IMR-90 (cell line): ENCODE data around the gene POLRMT. TPM values are rescaled to one million over a fixed set of nuclear protein-coding genes. Genes with fewer than 3 reads are reported as not detected.

Experiments used
- ATAC-seq: fragments of 200-7000 bp; cut with Tn5 transposase; 2 replicates; pipeline ENCODE4 v1.9.1; 2020; ENCODE audit warnings: low read depth, mild to moderate bottlenecking, moderate library complexity
- BruUV-seq: library from RNA; stranded (reverse); fragments of 400-500 nt; replicated peaks from 2 replicates; lab custom pipeline; 2021; lab: Mats Ljungman, UMichigan
- CTCF ChIA-PET: fragments of 300-600 bp; formaldehyde crosslinking; extraction: SDS; loops from one replicate; lab custom pipeline; 2021; ENCODE audit warnings: antibody characterized with exemption; lab: Yijun Ruan, JAX
- POLR2A ChIA-PET: fragments of 300-600 bp; sonication (Branson Sonifier 250); formaldehyde crosslinking; loops from one replicate; lab custom pipeline; 2022; ENCODE audit warnings: antibody characterized with exemption; ENCODE audit not compliant: unreplicated experiment; lab: Charles Lee
- DNase-seq: peaks from one replicate; pipeline ENCODE4 v3.0.0; 2013
- H2AFZ ChIP-seq: replicated peaks from 2 replicates; pipeline ENCODE3; 2013; ENCODE audit warnings: low read length, mild to moderate bottlenecking; ENCODE audit not compliant: poor library complexity
- H2AK5ac ChIP-seq: 2 replicates; pipeline ENCODE4 v1.6.1; 2013; ENCODE audit warnings: low read depth, low read length, inconsistent platforms
- H2AK9ac ChIP-seq: replicated peaks from 2 replicates; pipeline ENCODE3; 2013; ENCODE audit warnings: mild to moderate bottlenecking, low read depth, low read length, moderate library complexity; ENCODE audit not compliant: poor library complexity
- H2BK120ac ChIP-seq: 2 replicates; pipeline ENCODE4 v1.6.1; 2013; ENCODE audit warnings: low read depth, low read length, inconsistent platforms
- H2BK15ac ChIP-seq: 3 replicates; pipeline ENCODE4 v1.6.1; 2013; ENCODE audit warnings: low read depth, low read length, inconsistent platforms
- H2BK20ac ChIP-seq: 2 replicates; pipeline ENCODE4 v1.6.1; 2013; ENCODE audit warnings: low read depth, mild to moderate bottlenecking, inconsistent platforms, low read length, moderate library complexity
- H2BK5ac ChIP-seq: 2 replicates; pipeline ENCODE4 v1.6.1; 2013; ENCODE audit warnings: mild to moderate bottlenecking, low read depth, low read length, inconsistent platforms; ENCODE audit not compliant: poor library complexity, severe bottlenecking
- H3K14ac ChIP-seq: replicated peaks from 2 replicates; pipeline ENCODE4 v1.6.1; 2013; ENCODE audit warnings: low read depth, low read length, inconsistent platforms
- H3K18ac ChIP-seq: 2 replicates; pipeline ENCODE4 v1.6.1; 2013; ENCODE audit warnings: low read depth, low read length, control low read depth
- H3K23ac ChIP-seq: 2 replicates; pipeline ENCODE4 v1.6.1; 2013; ENCODE audit warnings: low read depth, low read length, inconsistent platforms
- H3K27ac ChIP-seq: 2 replicates; pipeline ENCODE4 v1.5.1; 2013; ENCODE audit warnings: mild to moderate bottlenecking, control low read depth, low read length; ENCODE audit not compliant: insufficient read depth
- H3K27me3 ChIP-seq: 2 replicates; pipeline ENCODE4 v1.6.1; 2013; ENCODE audit warnings: low read length; ENCODE audit not compliant: control insufficient read depth, insufficient read depth
- H3K36me3 ChIP-seq: 2 replicates; pipeline ENCODE4 v1.6.1; 2013; ENCODE audit warnings: low read length, mixed read lengths; ENCODE audit not compliant: control insufficient read depth, insufficient read depth
- H3K4ac ChIP-seq: 2 replicates; pipeline ENCODE4 v1.6.1; 2013; ENCODE audit warnings: low read depth, low read length, inconsistent platforms
- H3K4me1 ChIP-seq: 2 replicates; pipeline ENCODE4 v1.6.1; 2013; ENCODE audit warnings: low read length, mixed read lengths; ENCODE audit not compliant: control insufficient read depth, insufficient read depth
- H3K4me2 ChIP-seq: 2 replicates; pipeline ENCODE4 v1.6.1; 2013; ENCODE audit warnings: low read depth, mild to moderate bottlenecking, control low read depth, low read length, moderate library complexity
- H3K4me3 ChIP-seq: 2 replicates; pipeline ENCODE4 v1.5.1; 2013; ENCODE audit warnings: low read depth, mild to moderate bottlenecking, control low read depth, low read length, moderate library complexity; ENCODE audit not compliant: insufficient read depth
- H3K56ac ChIP-seq: 2 replicates; pipeline ENCODE4 v1.6.1; 2013; ENCODE audit warnings: low read length, inconsistent platforms; ENCODE audit not compliant: insufficient read depth; ENCODE audit errors: extremely low read depth
- H3K79me1 ChIP-seq, 2 experiments: 2 replicates each; pipeline ENCODE4 v1.6.1; 2013; ENCODE audit warnings: low read length in 2 of 2, inconsistent platforms in 1 of 2, low read depth in 1 of 2
- H3K9ac ChIP-seq: 2 replicates; pipeline ENCODE4 v1.6.1; 2013; ENCODE audit warnings: low read depth, low read length, control low read depth
- H3K9me1 ChIP-seq: 2 replicates; pipeline ENCODE4 v1.6.1; 2013; ENCODE audit warnings: low read length, inconsistent platforms; ENCODE audit not compliant: insufficient read depth
- H3K9me3 ChIP-seq: 2 replicates; pipeline ENCODE4 v1.6.1; 2013; ENCODE audit warnings: low read length; ENCODE audit not compliant: control insufficient read depth, insufficient read depth
- H4K20me1 ChIP-seq: 2 replicates; pipeline ENCODE4 v1.6.1; 2013; ENCODE audit warnings: low read length, inconsistent platforms; ENCODE audit not compliant: insufficient read depth
- H4K5ac ChIP-seq: 2 replicates; pipeline ENCODE4 v1.6.1; 2013; ENCODE audit warnings: mild to moderate bottlenecking, low read depth, low read length, control low read depth
- H4K8ac ChIP-seq, 2 experiments: 2 replicates each; pipeline ENCODE4 v1.6.1; 2013; ENCODE audit warnings: low read depth in 2 of 2, low read length in 2 of 2, control low read depth in 1 of 2, inconsistent platforms in 1 of 2
- H4K91ac ChIP-seq: 2 replicates; pipeline ENCODE4 v1.6.1; 2013; ENCODE audit warnings: low read depth, low read length, inconsistent platforms; ENCODE audit not compliant: insufficient read depth
- CEBPB ChIP-seq: IDR thresholded peaks from 2 replicates; pipeline ENCODE4 v1.6.1; 2012; ENCODE audit warnings: low read depth, low read length, improper control_type of control experiment
- CHD1 ChIP-seq: IDR thresholded peaks from 2 replicates; pipeline ENCODE4 v1.6.1; 2012; ENCODE audit warnings: low read depth, low read length, improper control_type of control experiment
- ELK1 ChIP-seq: fragments of 150-350 bp; IDR thresholded peaks from 2 replicates; pipeline ENCODE4 v1.6.1; 2016; ENCODE audit warnings: low read depth, mild to moderate bottlenecking, low read length, moderate library complexity, borderline replicate concordance
- FOS ChIP-seq: fragments of 150-350 bp; IDR thresholded peaks from 2 replicates; pipeline ENCODE4 v1.6.1; 2016; ENCODE audit warnings: low read depth, low read length
- MAFK ChIP-seq: IDR thresholded peaks from 2 replicates; pipeline ENCODE4 v1.6.1; 2012; ENCODE audit warnings: low read depth, low read length, improper control_type of control experiment
- MAZ ChIP-seq: IDR thresholded peaks from 2 replicates; pipeline ENCODE4 v1.6.1; 2012; ENCODE audit warnings: low read depth, mild to moderate bottlenecking, low read length, improper control_type of control experiment, moderate library complexity, borderline replicate concordance
- NFE2L2 ChIP-seq: fragments of 150-350 bp; IDR thresholded peaks from 2 replicates; pipeline ENCODE4 v1.6.1; 2016; ENCODE audit warnings: low read depth, mild to moderate bottlenecking, low read length
- POLR2A ChIP-seq: IDR thresholded peaks from 2 replicates; pipeline ENCODE4 v1.6.1; 2012; ENCODE audit warnings: mild to moderate bottlenecking, low read depth, low read length
- RAD21 ChIP-seq: IDR thresholded peaks from 2 replicates; pipeline ENCODE4 v1.6.1; 2012; ENCODE audit warnings: low read length, improper control_type of control experiment
- RCOR1 ChIP-seq: IDR thresholded peaks from 2 replicates; pipeline ENCODE4 v1.6.1; 2012; ENCODE audit warnings: mild to moderate bottlenecking, low read length, improper control_type of control experiment; ENCODE audit not compliant: insufficient replicate concordance
- RFX5 ChIP-seq: IDR thresholded peaks from 2 replicates; pipeline ENCODE4 v1.8.0; 2012; ENCODE audit warnings: low read depth, mild to moderate bottlenecking, low read length, moderate library complexity
- SMC3 ChIP-seq: fragments of 150-350 bp; IDR thresholded peaks from 2 replicates; pipeline ENCODE4 v1.6.1; 2016; ENCODE audit warnings: low read depth, mild to moderate bottlenecking, antibody characterized with exemption, low read length, moderate library complexity
- USF2 ChIP-seq: fragments of 150-350 bp; IDR thresholded peaks from 2 replicates; pipeline ENCODE4 v1.6.1; 2017; ENCODE audit warnings: mild to moderate bottlenecking, antibody characterized with exemption, low read length, low read depth
- WGBS, 2 experiments: methylation state at CpG; one replicate each; pipeline versions ENCODE4 v1.1.5 to v1.1.7; 2013; ENCODE audit warnings: missing lambda C conversion rate in 2 of 2; ENCODE audit not compliant: insufficient read length in 1 of 2; ENCODE audit errors: extremely low coverage in 2 of 2; 5-methylcytosine and 5-hydroxymethylcytosine counted together
- dilution Hi-C: fragments of 300-500 bp; cut with HindIII; formaldehyde crosslinking; loops from one replicate; pipeline ENCODE4 v1.14.3; 2018; ENCODE audit warnings: low sequenced_read_pairs; ENCODE audit not compliant: unreplicated experiment
- in situ Hi-C: fragments of 300-500 bp; cut with MboI; formaldehyde crosslinking; loops from 3 replicates; pipeline ENCODE4 v1.14.3; 2019; ENCODE audit warnings: low sequenced_read_pairs, inconsistent platforms, mixed read lengths
- intact Hi-C: fragments of 100-400 bp; cut with micrococcal nuclease; formaldehyde crosslinking; loops from 2 replicates; pipeline ENCODE4 v1.10.0; 2022
- polyA plus RNA-seq, 3 experiments: library from polyadenylated mRNA; depleted of rRNA; stranded (reverse); fragments of >200 nt; gene quantifications; 2 replicates each; pipeline ENCODE4 v1.2.3, GENCODE V29; 2012; ENCODE audit warnings: low replicate concordance in 1 of 3
- total RNA-seq: library from RNA; depleted of rRNA; stranded (reverse); fragments of >200 nt; gene quantifications from 2 replicates; pipeline ENCODE4 v1.2.3, GENCODE V29; 2012

Gene POLRMT
- total and polyA plus RNA-seq, 2 of the 4 experiments (the other 2 are of a cell fraction), result 9.9 to 29.6 TPM

- no peak overlapping the region for H4K8ac ChIP-seq
- ChIA-PET POLR2A (no interaction called here), CTCF (no interaction called here)
- 71% methylated on average over 13 of the region's 24 CpGs; no CpG with 5 or more reads in 1 of the 2 experiments for WGBS, 2 experiments
- H3K4me2 ChIP-seq, result no peak overlapping the region
- H3K4me1 ChIP-seq, result no peaks in the 10 kb centered on the region
- H3K27ac ChIP-seq, result no peak overlapping the region
- DNase-seq (no peak), ATAC-seq (no peak)
- TF ChIP-seq RAD21 (no peak), CEBPB (no peak), RCOR1 (no peak), FOS (no peak), RFX5 (no peak), MAZ (no peak), MAFK (no peak), CHD1 (no peak), POLR2A (no peak), USF2 (no peak), NFE2L2 (no peak), ELK1 (no peak), SMC3 (no peak)
- H2AK9ac ChIP-seq, result no peak overlapping the region
- peaks cover 22% of the 10 kb centered on the region; the same call in 1 of the 2 replicates for H3K27me3 ChIP-seq
- H2BK5ac ChIP-seq, result no peak overlapping the region
- no peaks in the 10 kb centered on the region for H3K9me1 ChIP-seq
- H3K14ac ChIP-seq, result no peak overlapping the region
- no peak overlapping the region for H2AFZ ChIP-seq
- no peaks in the 10 kb centered on the region for H3K36me3 ChIP-seq
- no peak overlapping the region for H3K4me3 ChIP-seq
- no peak overlapping the region for H2AK5ac ChIP-seq
- H3K23ac ChIP-seq, result no peak overlapping the region
- no peak overlapping the region for H3K18ac ChIP-seq
- in situ Hi-C loops (no loop called here), intact Hi-C loops (no loop called here), dilution Hi-C loops (no loop called here)
- peaks cover 23% of the 10 kb centered on the region for H4K20me1 ChIP-seq
- H3K56ac ChIP-seq, result no peak overlapping the region
- H2BK20ac ChIP-seq, result no peak overlapping the region
- H3K79me1 ChIP-seq, result no peaks in the 10 kb centered on the region
- H3K9me3 ChIP-seq, result no peaks in the 10 kb centered on the region
- no peak overlapping the region for H3K4ac ChIP-seq
- no peak overlapping the region for H4K91ac ChIP-seq
- no peak overlapping the region for H2BK15ac ChIP-seq
- BruUV-seq, result no TSS peak
- no peak overlapping the region for H2BK120ac ChIP-seq
- no peak overlapping the region for H4K5ac ChIP-seq
- H3K9ac ChIP-seq, result no peak overlapping the region
Observed at GRCh38 chr19:594265-594870, 39.0 kb downstream of the POLRMT start.
